ENCODE data around the gene NAGPA. TPM values are rescaled to one million over a fixed set of nuclear protein-coding genes. Genes with fewer than 3 reads are reported as not detected.

The NAGPA gene
- polyA plus RNA-seq, 1 of the 3 experiments (the other 2 are of a cell fraction) = 16.5 TPM

GRCh38 chr16:5019775-5020174 is 14.0 kb downstream of the NAGPA start:
- Histone ChIP-seq H3K4me1 (ENCODE audit: control insufficient read depth in 1 of 2, insufficient read depth in 2 of 2, low read depth in 1 of 2, low read length in 1 of 2) (no peaks in the 10 kb centered on the region), H3K4me3 (ENCODE audit: low read depth in 2 of 2, low read length in 1 of 2) (no peak overlapping the region), H3K27ac (ENCODE audit: low read depth in 2 of 2, low read length in 1 of 2) (no peak overlapping the region), H3K9me3 (no peaks in the 10 kb centered on the region), H3K36me3 (replicated peaks in 1 of 2; ENCODE audit: control insufficient read depth in 1 of 2, insufficient read depth in 2 of 2, low read length in 1 of 2) (no peaks in the 10 kb centered on the region), H3K27me3 (ENCODE audit: insufficient read depth) (peaks cover 18% of the 10 kb centered on the region; the same call in 1 of the 2 replicates), H3K9ac (no peak overlapping the region), H2AFZ (ENCODE audit: low read depth) (no peak overlapping the region), H3K9me2 (no peaks in the 10 kb centered on the region), H3K79me2 (ENCODE audit: insufficient read depth) (no peaks in the 10 kb centered on the region), H3F3A (replicated peaks; ENCODE audit: insufficient read depth) (no peaks in the 10 kb centered on the region), H4K20me1 (ENCODE audit: insufficient read depth) (no peaks in the 10 kb centered on the region), H3K4me2 (no peak overlapping the region)
- WGBS (ENCODE audit: low lambda C conversion rate) = 30% methylated on average over 6 of the region's 6 CpGs
- ChIA-PET POLR2A (no interaction called here), CTCF (interaction anchor here (0.7 kb wide), 1 partner anchor 55 kb away, joined by 3 read pairs; no protein-coding TSS in a partner anchor)
- no peak for DNase-seq
- TF ChIP-seq MEF2A (IDR thresholded peaks at IDR 0.05; ENCODE audit: borderline replicate concordance, low read depth) (no peak), EZH2phosphoT487 (IDR thresholded peaks at IDR 0.05; ENCODE audit: borderline replicate concordance, low read depth) (no peak), RXRA (IDR thresholded peaks at IDR 0.05; ENCODE audit: borderline replicate concordance, low read depth) (no peak), MXI1 (IDR thresholded peaks at IDR 0.05; ENCODE audit: low read depth, low read length) (no peak), EP300 (IDR thresholded peaks at IDR 0.05; ENCODE audit: borderline replicate concordance in 1 of 2, low read depth in 1 of 2, low read length in 1 of 2) (no peak), IRF3 (IDR thresholded peaks at IDR 0.05; ENCODE audit: low read depth, low read length) (no peak), ELF1 (IDR thresholded peaks at IDR 0.05) (no peak), TEAD4 (IDR thresholded peaks at IDR 0.05; ENCODE audit: borderline replicate concordance, insufficient read depth) (no peak), CTCF (IDR thresholded peaks at IDR 0.05) (no peak), GABPA (IDR thresholded peaks at IDR 0.05; ENCODE audit: low read depth) (no peak), SIN3A (IDR thresholded peaks at IDR 0.05; ENCODE audit: borderline replicate concordance, low read depth, low read length) (no peak), POLR2AphosphoS5 (IDR thresholded peaks at IDR 0.05; ENCODE audit: low read depth, low read length) (no peak), NFIC (IDR thresholded peaks at IDR 0.05; ENCODE audit: borderline replicate concordance) (no peak), USF1 (IDR thresholded peaks at IDR 0.05; ENCODE audit: borderline replicate concordance, low read depth) (no peak), FOSL2 (IDR thresholded peaks at IDR 0.05; ENCODE audit: borderline replicate concordance, low read depth) (no peak), JUND (IDR thresholded peaks at IDR 0.05) (no peak), REST (IDR thresholded peaks at IDR 0.05; ENCODE audit: low read depth, low read length) (no peak), RCOR1 (IDR thresholded peaks at IDR 0.05; ENCODE audit: low read length) (no peak), FOXJ3 (CRISPR knock-in tag; IDR thresholded peaks at IDR 0.05) (no peak)

Data from SK-N-SH (cell line).